H9 (cell line): ENCODE data around the gene GALNT16. TPM values are rescaled to one million over a fixed set of nuclear protein-coding genes. Genes with fewer than 3 reads are reported as not detected.

ENCODE experiments used
- DNase-seq: peaks from one replicate; pipeline ENCODE4 v3.0.0-alpha.2; 2017
- H2AFZ ChIP-seq: one replicate; pipeline ENCODE4 v1.6.1; 2013; ENCODE audit warnings: mild to moderate bottlenecking, low read length, control low read depth, moderate library complexity
- H2AK5ac ChIP-seq: 2 replicates; pipeline ENCODE4 v1.6.1; 2013; ENCODE audit warnings: low read length, control low read depth, mixed read lengths; ENCODE audit not compliant: insufficient read length
- H2BK120ac ChIP-seq: one replicate; pipeline ENCODE4 v1.6.1; 2013; ENCODE audit warnings: low read depth, mild to moderate bottlenecking, low read length, control low read depth, inconsistent platforms; ENCODE audit not compliant: poor library complexity, severe bottlenecking
- H2BK12ac ChIP-seq: 2 replicates; pipeline ENCODE4 v1.6.1; 2013; ENCODE audit warnings: low read length, control low read depth, mixed read lengths, low read depth; ENCODE audit not compliant: insufficient read length
- H2BK15ac ChIP-seq: 2 replicates; pipeline ENCODE4 v1.6.1; 2013; ENCODE audit warnings: low read depth, low read length, control low read depth
- H2BK20ac ChIP-seq: one replicate; pipeline ENCODE4 v1.6.1; 2013; ENCODE audit warnings: low read depth, mild to moderate bottlenecking, low read length, control low read depth, inconsistent platforms; ENCODE audit not compliant: poor library complexity, severe bottlenecking
- H2BK5ac ChIP-seq: 2 replicates; pipeline ENCODE4 v1.6.1; 2013; ENCODE audit warnings: low read length, control low read depth, mixed read lengths; ENCODE audit not compliant: insufficient read length
- H3K14ac ChIP-seq: 2 replicates; pipeline ENCODE4 v1.6.1; 2013; ENCODE audit warnings: low read length, control low read depth; ENCODE audit not compliant: insufficient read depth
- H3K18ac ChIP-seq: 2 replicates; pipeline ENCODE4 v1.6.1; 2013; ENCODE audit warnings: low read depth, mild to moderate bottlenecking, mixed read lengths, low read length, control low read depth; ENCODE audit not compliant: insufficient read length
- H3K23ac ChIP-seq: 2 replicates; pipeline ENCODE4 v1.6.1; 2013; ENCODE audit warnings: low read length, control low read depth, mixed read lengths, low read depth; ENCODE audit not compliant: insufficient read length
- H3K23me2 ChIP-seq: 2 replicates; pipeline ENCODE4 v1.6.1; 2013; ENCODE audit warnings: low read depth, mild to moderate bottlenecking, mixed read lengths, low read length, control low read depth; ENCODE audit not compliant: insufficient read length, poor library complexity, severe bottlenecking
- H3K27ac ChIP-seq: 2 replicates; pipeline ENCODE4 v1.5.1; 2013; ENCODE audit warnings: low read length, control low read depth, mixed read lengths, low read depth; ENCODE audit not compliant: insufficient read length
- H3K27me3 ChIP-seq: 2 replicates; pipeline ENCODE4 v1.6.1; 2013; ENCODE audit warnings: low read length, control low read depth, inconsistent platforms; ENCODE audit not compliant: insufficient read depth
- H3K4ac ChIP-seq: 2 replicates; pipeline ENCODE4 v1.6.1; 2013; ENCODE audit warnings: low read depth, mild to moderate bottlenecking, control low read depth, inconsistent platforms, low read length, moderate library complexity
- H3K4me1 ChIP-seq: 2 replicates; pipeline ENCODE4 v1.6.1; 2013; ENCODE audit warnings: low read length, control low read depth, inconsistent platforms; ENCODE audit not compliant: insufficient read depth
- H3K4me2 ChIP-seq: 2 replicates; pipeline ENCODE4 v1.6.1; 2013; ENCODE audit warnings: low read length, control low read depth, mixed read lengths; ENCODE audit not compliant: insufficient read length, insufficient read depth
- H3K56ac ChIP-seq: 2 replicates; pipeline ENCODE4 v1.6.1; 2013; ENCODE audit warnings: low read depth, mild to moderate bottlenecking, mixed read lengths, low read length, control low read depth; ENCODE audit not compliant: insufficient read length
- H3K79me1 ChIP-seq: 2 replicates; pipeline ENCODE4 v1.6.1; 2013; ENCODE audit warnings: low read depth, mild to moderate bottlenecking, moderate library complexity, low read length, control low read depth, inconsistent platforms; ENCODE audit not compliant: insufficient read depth, poor library complexity, severe bottlenecking
- H3K79me2 ChIP-seq: 2 replicates; pipeline ENCODE4 v1.6.1; 2013; ENCODE audit warnings: low read length, control low read depth, inconsistent platforms; ENCODE audit not compliant: insufficient read depth
- H3K9ac ChIP-seq: 2 replicates; pipeline ENCODE4 v1.6.1; 2013; ENCODE audit warnings: low read length, control low read depth, mixed read lengths; ENCODE audit not compliant: insufficient read length; ENCODE audit errors: extremely low read depth
- H3K9me3 ChIP-seq: one replicate; pipeline ENCODE4 v1.6.1; 2013; ENCODE audit warnings: low read depth, low read length, inconsistent platforms; ENCODE audit not compliant: control insufficient read depth
- H3T11ph ChIP-seq: one replicate; pipeline ENCODE4 v1.6.1; 2013; ENCODE audit warnings: mild to moderate bottlenecking, low read length, control low read depth, inconsistent platforms
- H4K20me1 ChIP-seq: one replicate; pipeline ENCODE4 v1.6.1; 2013; ENCODE audit not compliant: control insufficient read depth, insufficient read length, insufficient read depth
- H4K5ac ChIP-seq: 2 replicates; pipeline ENCODE4 v1.6.1; 2013; ENCODE audit warnings: low read depth, mild to moderate bottlenecking, mixed read lengths, low read length, control low read depth; ENCODE audit not compliant: insufficient read length
- H4K8ac ChIP-seq: replicated peaks from 2 replicates; pipeline ENCODE4 v1.6.1; 2013; ENCODE audit warnings: low read length, control low read depth, mixed read lengths, low read depth; ENCODE audit not compliant: insufficient read length
- H4K91ac ChIP-seq: 2 replicates; pipeline ENCODE4 v1.6.1; 2013; ENCODE audit warnings: low read depth, mild to moderate bottlenecking, moderate library complexity, mixed read lengths, low read length, control low read depth; ENCODE audit not compliant: insufficient read length
- H3K27ac Mint-ChIP-seq, 3 experiments: 2 replicates in 2 of 3; 3 replicates in 1 of 3; pipeline ENCODE4 v1.8.0; 2020 to 2021; ENCODE audit warnings: mixed read lengths in 3 of 3, mild to moderate bottlenecking in 1 of 3, moderate library complexity in 1 of 3
- H3K27me3 Mint-ChIP-seq: 2 replicates; pipeline ENCODE4 v1.8.0; 2021; ENCODE audit warnings: low read depth, mild to moderate bottlenecking, moderate library complexity, mixed read lengths
- H3K36me3 Mint-ChIP-seq, 3 experiments: 2 replicates in 2 of 3; 3 replicates in 1 of 3; pipeline ENCODE4 v1.8.0; 2020 to 2021; ENCODE audit warnings: low read depth in 3 of 3, mixed read lengths in 3 of 3; ENCODE audit not compliant: insufficient read depth in 1 of 3
- H3K4me1 Mint-ChIP-seq, 2 experiments: 2 replicates each; pipeline ENCODE4 v1.8.0; 2020; ENCODE audit warnings: mixed read lengths in 2 of 2
- H3K4me3 Mint-ChIP-seq, 2 experiments: 2 replicates in 1 of 2; 3 replicates in 1 of 2; pipeline ENCODE4 v1.8.0; 2020 to 2021; ENCODE audit warnings: mild to moderate bottlenecking in 2 of 2, mixed read lengths in 2 of 2, moderate library complexity in 1 of 2
- H3K9me3 Mint-ChIP-seq, 2 experiments: 2 replicates in 1 of 2; 3 replicates in 1 of 2; pipeline ENCODE4 v1.8.0; 2020; ENCODE audit warnings: mild to moderate bottlenecking in 2 of 2, mixed read lengths in 2 of 2, moderate library complexity in 1 of 2
- WGBS: extraction: QIAGEN DNeasy Blood & Tissue Kit; methylation state at CpG from one replicate; pipeline ENCODE4 v1.1.7; 2013; ENCODE audit warnings: missing lambda C conversion rate, low lambda C conversion rate, mixed read lengths; ENCODE audit not compliant: insufficient read length; ENCODE audit errors: extremely low coverage; 5-methylcytosine and 5-hydroxymethylcytosine counted together
- total RNA-seq: library from RNA; stranded (reverse); gene quantifications from 2 replicates; pipeline ENCODE4 v1.2.1, GENCODE V29; 2021
- TF ChIP-seq, protein P1 (sequence below): fragments of 200-600 bp; sonication (generic); conservative IDR thresholded peaks from 3 replicates; pipeline ENCODE4 v1.8.0; 2021; ENCODE audit warnings: antibody characterized with exemption, mild to moderate bottlenecking

GALNT16 gene
- total RNA-seq, 1 experiment from 2014 or later: 2.3 TPM

DNA sequence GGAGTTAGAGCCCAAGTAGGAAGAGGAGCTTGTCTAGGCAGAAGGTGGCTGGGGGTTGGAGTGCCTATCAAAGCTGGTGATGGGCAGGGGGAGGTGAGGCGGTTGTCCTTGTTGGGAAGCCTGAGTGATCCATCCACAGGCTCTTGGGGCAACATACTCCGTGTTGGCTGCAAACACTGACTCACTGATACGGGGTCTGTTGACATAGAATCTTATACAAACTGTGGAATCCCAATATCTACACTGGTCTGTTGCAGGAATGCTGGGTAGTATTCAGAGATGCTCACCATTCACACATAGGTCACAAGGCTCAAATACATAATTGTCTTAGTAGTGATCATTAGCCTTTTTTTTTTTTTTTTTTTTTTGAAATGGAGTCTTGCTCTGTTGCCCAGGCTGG, 112.2 kb downstream of the GALNT16 start:
- Histone ChIP-seq H3K4me1 (no peaks in the 10 kb centered on the region), H4K8ac (no peak overlapping the region), H2BK120ac (no peak overlapping the region), H3K23ac (no peak overlapping the region), H3K79me1 (no peaks in the 10 kb centered on the region), H2BK12ac (no peak overlapping the region), H3K14ac (no peak overlapping the region), H4K91ac (no peak overlapping the region), H2BK5ac (no peak overlapping the region), H3K4me2 (no peak overlapping the region), H2BK20ac (no peak overlapping the region), H2BK15ac (no peak overlapping the region), H3K9ac (no peak overlapping the region), H3K27me3 (no peaks in the 10 kb centered on the region), H3K23me2 (no peaks in the 10 kb centered on the region), H2AFZ (no peak overlapping the region), H2AK5ac (no peak overlapping the region), H3K79me2 (no peaks in the 10 kb centered on the region), H3T11ph (no peak overlapping the region), H4K5ac (no peak overlapping the region), H3K18ac (no peak overlapping the region), H3K27ac (no peak overlapping the region), H3K4ac (no peak overlapping the region), H4K20me1 (no peaks in the 10 kb centered on the region), H3K56ac (no peak overlapping the region), H3K9me3 (no peaks in the 10 kb centered on the region)
- Mint-ChIP-seq H3K4me1 (peaks cover 3 to 8% of the 10 kb centered on the region in 2 experiments), H3K27me3 (no peaks in the 10 kb centered on the region), H3K27ac (no peak overlapping the region), H3K9me3 (peaks cover 0 to 3% of the 10 kb centered on the region in 2 experiments; a peak in 1 of 5 replicates), H3K4me3 (no peak overlapping the region), H3K36me3 (peaks cover 20 to 31% (median 25%) of the 10 kb centered on the region in 3 experiments; a peak in 6 of 7 replicates)
- WGBS: no CpG with 5 or more reads among the region's 3 CpGs
- no peak for DNase-seq
- TF ChIP-seq, protein P1, sequence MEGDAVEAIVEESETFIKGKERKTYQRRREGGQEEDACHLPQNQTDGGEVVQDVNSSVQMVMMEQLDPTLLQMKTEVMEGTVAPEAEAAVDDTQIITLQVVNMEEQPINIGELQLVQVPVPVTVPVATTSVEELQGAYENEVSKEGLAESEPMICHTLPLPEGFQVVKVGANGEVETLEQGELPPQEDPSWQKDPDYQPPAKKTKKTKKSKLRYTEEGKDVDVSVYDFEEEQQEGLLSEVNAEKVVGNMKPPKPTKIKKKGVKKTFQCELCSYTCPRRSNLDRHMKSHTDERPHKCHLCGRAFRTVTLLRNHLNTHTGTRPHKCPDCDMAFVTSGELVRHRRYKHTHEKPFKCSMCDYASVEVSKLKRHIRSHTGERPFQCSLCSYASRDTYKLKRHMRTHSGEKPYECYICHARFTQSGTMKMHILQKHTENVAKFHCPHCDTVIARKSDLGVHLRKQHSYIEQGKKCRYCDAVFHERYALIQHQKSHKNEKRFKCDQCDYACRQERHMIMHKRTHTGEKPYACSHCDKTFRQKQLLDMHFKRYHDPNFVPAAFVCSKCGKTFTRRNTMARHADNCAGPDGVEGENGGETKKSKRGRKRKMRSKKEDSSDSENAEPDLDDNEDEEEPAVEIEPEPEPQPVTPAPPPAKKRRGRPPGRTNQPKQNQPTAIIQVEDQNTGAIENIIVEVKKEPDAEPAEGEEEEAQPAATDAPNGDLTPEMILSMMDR: no peak
